ENCODE measurements around the gene PEX3. TPM values are rescaled to one million over a fixed set of nuclear protein-coding genes. Genes with fewer than 3 reads are reported as not detected.

PEX3 gene
- total RNA-seq (10 to 100 TPM; 10.9 to 28.8 (median 19.1) TPM), polyA plus RNA-seq (10 to 100 TPM; 25.4 to 27.3 TPM), total RNA-seq (15.1 reads per million, percentile 44 among the genes with 10 or more reads in this experiment)

- CTCF ChIA-PET = interaction anchor here (0.9 to 1.0 kb wide), 2 partner anchors 9 to 1059 kb away, joined by 3 read pairs; no protein-coding TSS in a partner anchor
- H3K36me3 ChIP-seq (ENCODE audit: control insufficient read depth in 2 of 3, insufficient read depth in 3 of 3, low read length in 3 of 3) = peaks cover 0 to 4% (median 0%) of the 10 kb centered on the region in 3 experiments
- H3K36me3 Mint-ChIP-seq = peaks cover 0 to 7% (median 6%) of the 10 kb centered on the region in 5 donors
- ATAC-seq (peak; percentile 98), DNase-seq (peak; percentile 87 to 95 (median 94))
- intact Hi-C loops (cut with micrococcal nuclease) = loop anchor here (1.0 to 5.0 kb wide), 18 partner anchors 9 to 1303 kb away; partner anchors contain the start of genes AIG1 (in 2 of the 2), FUCA2 (in 2 of the 2), LTV1 (in 2 of the 2) and NMBR (in 2 of the 2)
- H3K9me3 ChIP-seq (ENCODE audit: control insufficient read depth in 2 of 3, low read length in 3 of 3) = no peaks in the 10 kb centered on the region
- no peaks in the 10 kb centered on the region for H3K27me3 Mint-ChIP-seq
- H3K27ac Mint-ChIP-seq = peak within 1 kb of the TSS; percentile 93 to 99 (median 96)
- H3K9me3 Mint-ChIP-seq = no peaks in the 10 kb centered on the region
- peaks cover 14 to 18% of the 10 kb centered on the region in 2 donors for H3K4me1 ChIP-seq (ENCODE audit: control insufficient read depth in 2 of 2, insufficient read depth in 2 of 2, low read length in 2 of 2)
- H3K27me3 ChIP-seq (ENCODE audit: control insufficient read depth in 2 of 2, insufficient read depth in 2 of 2, low read length in 2 of 2) = no peaks in the 10 kb centered on the region
- peak within 1 kb of the TSS; percentile 84 to 100 (median 99) for H3K4me3 Mint-ChIP-seq
- peak within 1 kb of the TSS; percentile 80 for H3K27ac ChIP-seq (ENCODE audit: low read depth, low read length)
- POLR2A ChIA-PET = interaction anchor here (0.6 to 2.3 kb wide), 8 partner anchors 23 to 960 kb away, joined by 3 to 13 read pairs (median 4); partner anchors contain the start of genes FUCA2, LTV1 and SF3B5
- peak within 1 kb of the TSS; percentile 89 for H3K4me3 ChIP-seq (ENCODE audit: low read length)
- peaks cover 20 to 61% (median 49%) of the 10 kb centered on the region in 7 donors for H3K4me1 Mint-ChIP-seq
Measured at GRCh38 chr6:143450453-143451371, at the start of gene PEX3, which contains the start of gene ADAT2. Gene PEX3 (plus strand): TSS chr6:143450805. CDS start chr6:143451043, 238 bp downstream. Gene ADAT2 (minus strand): TSS chr6:143450695. CDS start chr6:143450658, 37 bp downstream.

- ATAC-seq (no peak), DNase-seq (no peak)
- H3K27me3 Mint-ChIP-seq = no peaks in the 10 kb centered on the region
- peak overlapping the region in 5 of 9 donors; percentile 5 to 68 (median 18) for H3K27ac Mint-ChIP-seq
- H3K4me3 Mint-ChIP-seq = peak overlapping the region in 6 of 10 donors; percentile 15 to 55 (median 49)
- H3K4me1 Mint-ChIP-seq = peaks cover 10 to 33% (median 24%) of the 10 kb centered on the region in 7 donors
- H3K4me1 ChIP-seq (ENCODE audit: control insufficient read depth in 2 of 2, insufficient read depth in 2 of 2, low read length in 2 of 2) = peaks cover 6 to 41% of the 10 kb centered on the region in 2 donors
- H3K36me3 ChIP-seq (ENCODE audit: control insufficient read depth in 2 of 3, insufficient read depth in 3 of 3, low read length in 3 of 3) = no peaks in the 10 kb centered on the region
- H3K36me3 Mint-ChIP-seq = no peaks in the 10 kb centered on the region
- CTCF ChIA-PET = interaction anchor here (0.7 kb wide), 1 partner anchor 926 kb away, joined by 4 read pairs; no protein-coding TSS in a partner anchor
- intact Hi-C loops (cut with micrococcal nuclease) = no loop called here
- POLR2A ChIA-PET = no interaction called here
- peaks cover 0 to 1% (median 0%) of the 10 kb centered on the region in 11 donors for H3K9me3 Mint-ChIP-seq
- H3K9me3 ChIP-seq (ENCODE audit: control insufficient read depth in 2 of 3, low read length in 3 of 3) = no peaks in the 10 kb centered on the region
- H3K27me3 ChIP-seq (ENCODE audit: control insufficient read depth in 2 of 2, insufficient read depth in 2 of 2, low read length in 2 of 2) = no peaks in the 10 kb centered on the region
- no peak overlapping the region for H3K27ac ChIP-seq (ENCODE audit: low read depth, low read length)
- H3K4me3 ChIP-seq (ENCODE audit: low read length) = no peak overlapping the region
Measured at GRCh38 chr6:143401068-143401446, 49.5 kb upstream of the PEX3 start.

GRCh38 chr6:143401636-143402370, 48.8 kb upstream of the PEX3 start:
- H3K4me3 Mint-ChIP-seq = peak overlapping the region in 1 of 10 donors; percentile 58
- ChIA-PET POLR2A (no interaction called here), CTCF (interaction anchor here (0.7 kb wide), 2 partner anchors 11 to 927 kb away, joined by 3 to 4 read pairs; no protein-coding TSS in a partner anchor)
- H3K27me3 Mint-ChIP-seq = no peaks in the 10 kb centered on the region
- ATAC-seq = no peak
- H3K36me3 ChIP-seq (ENCODE audit: control insufficient read depth in 2 of 3, insufficient read depth in 3 of 3, low read length in 3 of 3) = no peaks in the 10 kb centered on the region
- intact Hi-C loops (cut with micrococcal nuclease) = no loop called here
- peak overlapping the region in 1 of 9 donors; percentile 70 for H3K27ac Mint-ChIP-seq
- no peak overlapping the region for H3K27ac ChIP-seq (ENCODE audit: low read depth, low read length)
- no peak for DNase-seq
- no peaks in the 10 kb centered on the region for H3K36me3 Mint-ChIP-seq
- peaks cover 0 to 1% (median 0%) of the 10 kb centered on the region in 11 donors for H3K9me3 Mint-ChIP-seq
- no peak overlapping the region for H3K4me3 ChIP-seq (ENCODE audit: low read length)
- H3K4me1 Mint-ChIP-seq = peaks cover 10 to 33% (median 24%) of the 10 kb centered on the region in 7 donors
- H3K4me1 ChIP-seq (ENCODE audit: control insufficient read depth in 2 of 2, insufficient read depth in 2 of 2, low read length in 2 of 2) = peaks cover 6 to 34% of the 10 kb centered on the region in 2 donors
- H3K9me3 ChIP-seq (ENCODE audit: control insufficient read depth in 2 of 3, low read length in 3 of 3) = no peaks in the 10 kb centered on the region
- no peaks in the 10 kb centered on the region for H3K27me3 ChIP-seq (ENCODE audit: control insufficient read depth in 2 of 2, insufficient read depth in 2 of 2, low read length in 2 of 2)

GRCh38 chr6:143402721-143403336, 47.8 kb upstream of the PEX3 start:
- H3K4me3 ChIP-seq (ENCODE audit: low read length) = no peak overlapping the region
- no peak for DNase-seq
- no peaks in the 10 kb centered on the region for H3K27me3 ChIP-seq (ENCODE audit: control insufficient read depth in 2 of 2, insufficient read depth in 2 of 2, low read length in 2 of 2)
- Mint-ChIP-seq H3K4me1 (peaks cover 10 to 33% (median 24%) of the 10 kb centered on the region in 7 donors), H3K36me3 (no peaks in the 10 kb centered on the region), H3K27ac (no peak overlapping the region), H3K27me3 (peaks cover 0 to 5% (median 4%) of the 10 kb centered on the region in 5 donors), H3K4me3 (no peak overlapping the region), H3K9me3 (peaks cover 0 to 1% (median 0%) of the 10 kb centered on the region in 11 donors)
- ChIA-PET POLR2A (no interaction called here), CTCF (no interaction called here)
- no peak for ATAC-seq
- no peak overlapping the region for H3K27ac ChIP-seq (ENCODE audit: low read depth, low read length)
- H3K36me3 ChIP-seq (ENCODE audit: control insufficient read depth in 2 of 3, insufficient read depth in 3 of 3, low read length in 3 of 3) = no peaks in the 10 kb centered on the region
- no peaks in the 10 kb centered on the region for H3K9me3 ChIP-seq (ENCODE audit: control insufficient read depth in 2 of 3, low read length in 3 of 3)
- intact Hi-C loops (cut with micrococcal nuclease) = no loop called here
- peaks cover 6 to 25% of the 10 kb centered on the region in 2 donors for H3K4me1 ChIP-seq (ENCODE audit: control insufficient read depth in 2 of 2, insufficient read depth in 2 of 2, low read length in 2 of 2)

- no peak for DNase-seq
- H3K27me3 Mint-ChIP-seq = peaks cover 0 to 6% (median 4%) of the 10 kb centered on the region in 5 donors
- POLR2A ChIA-PET = no interaction called here
- Histone ChIP-seq H3K27ac (ENCODE audit: low read depth, low read length) (no peak overlapping the region), H3K36me3 (ENCODE audit: control insufficient read depth in 2 of 3, insufficient read depth in 3 of 3, low read length in 3 of 3) (no peaks in the 10 kb centered on the region), H3K4me3 (ENCODE audit: low read length) (no peak overlapping the region), H3K4me1 (ENCODE audit: control insufficient read depth in 2 of 2, insufficient read depth in 2 of 2, low read length in 2 of 2) (peaks cover 6 to 12% of the 10 kb centered on the region in 2 donors), H3K27me3 (ENCODE audit: control insufficient read depth in 2 of 2, insufficient read depth in 2 of 2, low read length in 2 of 2) (no peaks in the 10 kb centered on the region), H3K9me3 (ENCODE audit: control insufficient read depth in 2 of 3, low read length in 3 of 3) (no peaks in the 10 kb centered on the region)
- peaks cover 0 to 1% (median 0%) of the 10 kb centered on the region in 5 donors for H3K36me3 Mint-ChIP-seq
- H3K9me3 Mint-ChIP-seq = peaks cover 0 to 10% (median 0%) of the 10 kb centered on the region in 11 donors
- CTCF ChIA-PET = no interaction called here
- H3K4me3 Mint-ChIP-seq = no peak overlapping the region
- peaks cover 7 to 17% (median 14%) of the 10 kb centered on the region in 7 donors for H3K4me1 Mint-ChIP-seq
- intact Hi-C loops (cut with micrococcal nuclease) = no loop called here
- H3K27ac Mint-ChIP-seq = no peak overlapping the region
- no peak for ATAC-seq
Measured at GRCh38 chr6:143405373-143406154, 45.0 kb upstream of the PEX3 start.

All from naive thymus-derived CD4-positive, alpha-beta T cell (primary cell).